GM21737 (cell line): ENCODE measurements around the gene ADAM33.

ENCODE experiments used
- ATAC-seq: cut with Tn5 transposase; IDR thresholded peaks from one replicate; pipeline ENCODE4 v1.9.1; 2021; ENCODE audit warnings: mild to moderate bottlenecking, moderate library complexity; ENCODE audit not compliant: unreplicated experiment

ADAM33 gene

GRCh38 chr20:3691306-3691705 lies 9.5 kb upstream of the ADAM33 start:
- no peak for ATAC-seq

DNA sequence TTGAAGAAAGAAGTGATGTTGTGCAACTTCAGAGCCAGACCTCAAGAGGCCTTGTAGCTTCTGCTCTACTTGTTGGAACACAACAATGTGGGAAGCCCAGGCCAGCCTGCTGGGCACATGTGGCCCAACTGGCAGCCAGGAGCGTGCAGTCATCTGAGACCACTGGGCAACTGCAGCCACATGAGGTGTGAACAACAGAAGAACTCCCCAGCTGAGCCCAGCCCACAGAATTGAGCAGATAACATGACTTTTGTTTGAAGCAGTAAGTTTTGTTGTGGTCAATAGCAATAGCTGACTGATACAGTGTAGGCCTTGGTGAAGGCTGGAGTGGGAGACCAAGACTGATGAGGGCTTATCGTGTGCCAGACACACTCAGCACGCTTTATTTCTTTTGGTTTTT lies 8.6 kb upstream of the ADAM33 start:
- ATAC-seq = no peak

GRCh38 chr20:3689978-3690377 lies 8.2 kb upstream of the ADAM33 start:
- ATAC-seq = no peak

DNA sequence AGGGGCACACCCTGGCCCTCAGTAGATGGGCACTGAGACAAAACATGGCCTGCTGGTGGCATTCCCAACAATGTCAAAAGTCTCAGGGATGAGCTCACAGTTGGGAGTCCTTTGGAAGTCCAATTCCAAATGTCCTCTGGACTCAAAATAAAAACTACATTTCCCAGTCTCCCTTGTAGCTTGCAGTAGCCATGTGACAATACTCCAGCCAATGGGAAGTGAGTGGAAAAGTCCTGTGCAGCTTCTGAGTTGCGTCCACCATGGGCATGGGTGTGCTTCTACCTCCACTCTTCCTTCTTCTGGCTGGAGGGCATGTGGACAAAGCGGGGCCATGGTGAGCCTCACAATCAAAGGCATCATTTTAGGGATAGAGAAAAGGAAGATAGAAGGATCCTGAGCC lies 5.8 kb upstream of the ADAM33 start:
- no peak for ATAC-seq

- no peak for ATAC-seq
Measured at GRCh38 chr20:3686867-3687321, 5.1 kb upstream of the ADAM33 start.

DNA sequence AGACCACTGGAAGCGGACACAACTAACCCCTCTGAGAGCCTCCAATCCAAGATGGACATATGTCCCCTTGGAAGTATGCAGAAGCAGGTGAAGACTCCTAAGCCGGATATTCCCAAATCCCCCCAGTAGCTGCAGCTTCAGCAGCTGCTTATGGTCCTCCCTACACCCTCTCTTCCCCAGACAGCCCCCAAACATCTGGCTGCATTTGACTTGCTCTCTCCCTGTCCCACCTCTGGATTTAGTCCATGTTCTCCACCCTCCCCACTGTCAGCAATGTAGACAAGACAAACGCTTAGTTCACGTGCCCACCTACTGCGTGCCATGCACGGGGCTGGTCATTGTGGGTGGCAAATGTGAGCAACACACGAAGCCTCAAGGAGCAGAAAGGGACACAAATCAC lies 4.6 kb upstream of the ADAM33 start:
- no peak for ATAC-seq

GRCh38 chr20:3685341-3685740 lies 3.5 kb upstream of the ADAM33 start:
- ATAC-seq = no peak

DNA sequence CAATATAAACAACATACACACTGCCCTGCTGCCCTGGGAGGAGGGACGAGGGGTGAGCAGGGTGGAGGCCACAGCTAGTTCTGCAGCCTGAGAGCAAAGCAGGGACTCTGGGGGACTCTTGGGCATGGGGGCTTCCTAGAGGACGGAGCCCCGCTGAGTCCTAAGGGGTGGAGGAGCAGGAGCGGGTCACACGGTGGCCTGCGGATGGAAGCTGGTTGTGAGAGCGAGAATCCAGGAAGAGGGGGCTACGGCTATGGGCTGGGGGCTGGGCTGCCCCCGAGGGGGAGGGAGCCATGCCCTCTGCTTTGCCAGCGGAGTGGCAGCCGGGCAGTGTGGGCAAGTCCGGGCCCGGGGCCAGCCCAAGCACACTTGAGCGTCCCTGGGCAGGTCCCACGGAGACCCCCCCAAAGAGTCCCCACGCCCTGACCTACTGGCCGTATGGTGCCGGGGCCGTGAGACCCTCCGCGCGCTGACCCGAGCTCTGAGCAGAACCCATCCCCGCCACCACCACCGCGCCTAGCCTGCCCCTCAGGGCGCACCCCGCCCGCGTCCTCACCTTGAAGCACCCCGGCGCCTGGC lies 369 bp downstream of the ADAM33 start:
- no peak for ATAC-seq

DNA sequence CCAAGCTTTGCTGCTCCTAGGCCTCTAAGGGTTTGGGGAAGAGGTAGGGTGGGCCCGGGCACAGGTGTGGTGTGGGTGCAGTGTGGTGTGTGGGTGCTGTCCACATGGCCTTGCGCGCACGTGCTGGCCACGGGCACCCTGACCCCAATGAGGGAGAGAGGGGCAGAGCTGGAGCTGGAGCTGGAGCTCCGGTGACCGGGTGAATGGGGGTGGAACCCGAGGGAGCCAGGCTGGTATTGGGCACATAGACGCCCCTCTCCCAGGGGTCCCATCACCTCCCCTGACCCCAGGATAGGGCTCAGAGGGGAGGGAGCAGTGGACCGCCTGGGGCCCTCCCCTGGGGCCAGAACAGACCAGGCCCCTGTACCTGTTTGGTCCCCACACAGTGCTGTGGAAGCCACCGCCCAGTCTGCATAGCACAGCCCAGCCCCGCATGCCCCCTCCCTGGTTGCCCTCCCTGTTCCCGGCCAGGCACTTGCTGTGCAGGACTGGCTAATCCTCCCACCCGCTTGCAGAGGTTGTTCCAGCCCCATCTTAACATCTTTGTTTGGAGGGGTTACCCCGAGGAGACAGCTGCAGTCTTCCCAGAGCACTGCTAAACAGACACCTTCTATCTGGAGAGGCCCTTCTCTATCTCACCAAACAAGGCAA lies 984 bp downstream of the ADAM33 start:
- ATAC-seq = no peak

- no peak for ATAC-seq
Measured at GRCh38 chr20:3679749-3680700, 1.8 kb downstream of the ADAM33 start.

GRCh38 chr20:3678856-3679720 lies 2.7 kb downstream of the ADAM33 start:
- no peak for ATAC-seq

DNA sequence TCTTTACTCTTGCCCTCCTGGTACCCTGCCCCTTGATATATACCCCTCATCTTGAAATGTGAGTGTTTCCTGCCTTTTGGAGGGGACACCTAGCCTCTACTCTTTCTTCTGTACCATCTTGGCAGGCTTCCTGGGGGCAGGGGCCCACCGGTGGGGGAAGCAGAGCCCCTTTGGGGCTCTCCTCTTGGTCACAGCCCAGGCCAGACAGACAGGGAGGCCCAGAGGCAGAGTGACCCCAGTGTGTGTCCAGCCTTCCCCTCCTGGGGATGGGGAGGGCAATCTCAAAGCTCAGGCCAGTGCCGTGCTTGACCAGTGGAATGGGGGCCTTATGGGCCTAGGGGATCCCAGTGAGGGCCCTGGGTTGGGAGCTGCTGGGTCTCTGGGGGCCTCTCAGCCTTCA lies 3.6 kb downstream of the ADAM33 start:
- ATAC-seq = no peak

- no peak for ATAC-seq
Measured at GRCh38 chr20:3677733-3678132, 4.1 kb downstream of the ADAM33 start.

- ATAC-seq = no peak
Measured at GRCh38 chr20:3674995-3675900, 6.6 kb downstream of the ADAM33 start.

DNA sequence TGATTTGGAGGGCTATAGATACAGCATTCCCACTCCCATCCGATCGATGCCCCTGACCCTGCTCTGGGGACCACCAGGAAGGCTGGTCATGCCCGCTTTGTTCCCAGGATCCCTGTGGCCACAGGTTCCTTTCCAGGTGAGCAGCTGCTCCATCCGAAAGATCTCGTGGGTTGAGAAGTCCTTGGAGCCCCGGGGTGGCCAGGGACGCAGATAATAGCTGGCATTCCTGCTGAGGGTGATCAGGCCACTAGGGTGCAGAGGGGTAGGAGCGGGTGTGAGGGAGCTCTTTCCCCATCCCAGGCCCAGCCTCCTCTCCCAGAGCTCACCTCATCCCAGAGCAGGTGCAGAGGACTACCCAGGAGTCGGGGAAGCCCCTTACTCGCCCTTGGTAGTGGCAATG lies 7.4 kb downstream of the ADAM33 start:
- no peak for ATAC-seq

GRCh38 chr20:3673221-3674070 lies 8.4 kb downstream of the ADAM33 start:
- ATAC-seq = no peak

DNA sequence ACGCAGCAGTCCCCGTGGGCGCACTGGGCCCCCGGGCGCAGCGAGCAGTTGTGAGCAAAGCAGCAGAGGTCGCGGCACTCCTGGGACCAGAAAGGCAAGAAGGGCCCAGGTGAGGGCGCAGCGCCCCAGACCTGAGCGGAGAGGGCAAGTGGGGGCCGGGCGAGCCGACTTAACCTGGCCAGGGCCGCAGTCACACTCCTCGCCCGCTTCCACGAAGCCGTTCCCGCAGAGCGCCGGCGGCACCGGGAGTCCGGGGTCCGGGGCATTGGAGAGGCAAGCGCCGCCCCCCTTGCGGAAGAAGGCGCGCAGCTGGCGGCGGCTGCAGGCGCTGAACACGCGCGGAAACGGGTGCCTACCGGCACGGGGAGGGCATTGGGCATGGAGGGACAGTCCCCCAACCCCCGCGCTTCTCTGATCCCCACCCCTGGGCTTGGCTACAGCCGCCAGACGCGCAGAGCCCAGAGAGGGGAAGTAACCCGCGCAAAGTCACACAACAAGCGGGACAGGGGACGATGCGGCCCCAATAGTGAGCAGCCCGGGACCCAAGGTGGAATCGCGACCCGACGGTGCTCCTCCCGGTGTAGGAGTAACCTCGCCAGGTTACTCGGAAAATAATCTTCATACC lies 9.2 kb downstream of the ADAM33 start:
- ATAC-seq = no peak

- no peak for ATAC-seq
Measured at GRCh38 chr20:3671986-3672546, 9.7 kb downstream of the ADAM33 start.
